HG03097 (cell line): ENCODE measurements around the gene KSR2.

ENCODE experiments used
- ATAC-seq: cut with Tn5 transposase; IDR thresholded peaks from one replicate; pipeline ENCODE4 v1.9.1; 2021; ENCODE audit not compliant: unreplicated experiment, low FRiP score

The KSR2 gene

DNA sequence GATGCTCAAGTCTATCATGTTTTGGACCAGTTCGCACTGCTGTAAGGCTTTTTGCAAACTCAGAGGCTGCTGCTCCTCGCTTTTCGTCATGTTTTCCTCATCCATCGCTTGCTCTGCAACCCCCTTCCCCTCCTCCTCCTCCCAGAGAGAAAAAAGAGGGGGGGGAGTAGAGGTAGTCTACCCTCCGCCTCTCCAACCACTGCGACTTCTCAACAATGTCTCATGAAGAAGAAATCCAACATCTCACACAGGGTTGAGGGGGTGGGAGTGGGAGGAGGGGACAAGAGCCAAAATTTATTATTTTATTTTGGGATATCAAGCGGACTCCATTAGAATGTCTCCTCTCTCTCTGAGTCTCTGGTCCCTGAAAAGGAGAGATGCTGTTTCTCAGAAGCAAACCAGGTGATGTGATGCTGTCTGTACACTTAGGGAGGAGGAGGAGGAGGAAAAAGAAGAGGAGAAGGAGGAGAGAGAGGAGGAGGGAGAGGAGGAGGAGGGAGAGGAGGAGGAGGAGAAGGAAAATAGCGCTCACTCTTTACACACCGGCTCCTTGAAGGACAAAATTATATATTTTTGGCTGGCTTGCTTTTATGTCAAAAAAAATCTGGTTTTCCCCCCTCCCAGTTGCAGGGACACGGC, 520 bp downstream of the KSR2 start:
- no peak for ATAC-seq

DNA sequence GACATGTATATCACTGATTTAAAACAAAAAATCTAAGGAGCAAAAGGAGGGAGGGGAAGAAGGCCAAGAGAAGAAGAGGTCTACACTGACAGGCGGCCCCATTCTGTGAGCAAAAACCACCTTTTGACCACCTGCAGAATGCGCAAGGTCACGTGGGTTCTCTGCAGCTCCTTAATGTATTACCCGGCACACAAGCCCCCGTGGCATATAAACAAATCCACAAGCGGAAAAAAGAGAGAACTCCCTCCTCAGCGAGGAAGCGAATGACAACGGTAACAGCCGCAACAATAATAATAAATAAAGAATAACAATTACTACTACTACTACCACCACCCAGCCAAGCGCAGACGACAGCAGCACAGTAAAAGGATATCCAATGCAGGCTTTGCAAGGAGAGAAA, 1.3 kb downstream of the KSR2 start:
- no peak for ATAC-seq

DNA sequence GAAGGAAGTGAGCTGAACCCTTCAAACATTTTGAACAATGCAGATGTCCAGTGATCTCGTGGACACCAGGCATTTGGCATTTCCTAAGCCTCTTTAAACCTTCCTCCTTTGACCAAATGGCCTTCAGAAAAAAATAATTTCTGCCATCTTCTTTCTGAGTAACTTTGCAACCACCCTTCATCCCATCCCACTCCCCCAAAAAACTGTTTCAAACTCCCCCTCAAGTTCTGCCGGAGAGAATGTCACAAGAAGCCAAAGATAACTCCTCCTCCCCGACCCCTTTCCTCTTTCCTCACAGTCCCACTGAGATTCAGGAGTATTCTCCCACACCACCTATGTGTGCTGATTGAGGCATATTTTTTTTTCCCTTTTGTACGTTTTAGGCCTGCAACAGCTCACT, 1.7 kb downstream of the KSR2 start:
- ATAC-seq, result no peak

DNA sequence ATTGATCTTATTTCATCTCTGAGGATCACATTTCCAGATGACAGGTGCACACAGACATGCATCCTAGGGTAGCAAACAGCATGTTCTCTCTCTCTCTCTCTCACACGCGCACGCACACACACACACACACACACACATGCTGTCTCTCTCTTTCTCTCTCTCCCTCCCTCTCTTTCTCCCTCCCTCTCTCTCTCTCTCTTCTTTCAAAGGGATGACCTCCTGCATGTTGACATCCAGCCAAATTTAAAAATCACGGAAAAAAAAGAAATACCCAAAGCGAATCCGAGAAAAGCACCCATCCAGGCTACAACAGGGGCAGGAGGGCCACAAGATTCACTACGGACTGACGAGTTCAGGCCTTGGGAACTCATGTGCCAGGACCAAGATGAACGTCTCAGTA, 2.3 kb downstream of the KSR2 start:
- no peak for ATAC-seq

DNA sequence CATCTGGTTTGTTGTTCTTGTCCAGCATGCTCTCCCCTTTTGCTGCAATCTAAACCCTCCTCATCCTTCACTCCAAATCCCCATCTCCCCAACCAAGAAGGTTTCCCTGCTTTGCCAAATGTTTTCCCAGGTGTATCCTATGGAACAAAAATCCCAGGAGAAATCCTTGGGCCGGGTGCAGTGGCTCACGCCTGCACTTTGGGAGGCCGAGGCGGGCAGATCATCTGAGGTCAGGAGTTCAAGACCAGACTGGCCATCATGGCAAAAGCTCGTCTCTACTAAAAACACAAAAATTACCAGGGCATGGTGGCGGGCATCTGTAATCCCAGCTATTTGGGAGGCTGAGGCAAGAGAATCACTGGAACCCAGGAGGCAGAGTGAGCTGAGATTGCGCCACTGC, 5.0 kb downstream of the KSR2 start:
- no peak for ATAC-seq

DNA sequence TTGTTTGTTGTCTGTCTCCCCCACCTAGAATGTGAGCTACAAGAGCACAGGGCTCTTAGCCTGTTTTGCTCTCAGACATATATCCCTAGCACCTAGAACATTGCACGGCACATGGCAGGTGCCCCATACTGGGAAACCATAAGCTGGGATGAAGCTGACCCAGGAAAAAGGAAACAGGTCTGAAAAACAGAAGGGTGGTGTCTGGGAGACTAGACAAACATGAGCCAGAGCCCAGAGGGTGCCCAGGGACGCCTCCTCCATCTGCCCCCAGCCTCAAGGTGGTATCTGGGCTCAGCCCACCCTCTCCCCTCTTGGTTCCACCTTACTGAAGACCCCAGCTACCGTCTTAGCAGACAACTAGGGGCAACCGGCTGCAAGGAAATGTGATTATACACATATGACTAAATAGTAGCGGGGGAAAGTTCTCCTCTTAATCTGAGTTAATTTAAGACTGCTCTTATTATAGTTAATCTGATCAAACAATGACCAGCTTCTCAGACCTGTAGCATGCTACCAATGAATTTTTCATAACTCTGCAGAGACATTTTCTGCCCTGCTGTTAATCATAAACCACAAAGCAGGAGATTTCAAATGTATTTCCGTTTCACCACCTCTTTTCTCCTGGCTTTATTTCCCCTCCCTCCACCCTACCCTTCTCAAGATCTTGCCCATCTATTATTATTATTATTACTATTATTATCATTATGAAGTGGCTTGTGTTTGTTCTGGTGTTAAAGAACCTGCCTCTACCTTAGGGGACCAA, 31.9 kb downstream of the KSR2 start:
- no peak for ATAC-seq

DNA sequence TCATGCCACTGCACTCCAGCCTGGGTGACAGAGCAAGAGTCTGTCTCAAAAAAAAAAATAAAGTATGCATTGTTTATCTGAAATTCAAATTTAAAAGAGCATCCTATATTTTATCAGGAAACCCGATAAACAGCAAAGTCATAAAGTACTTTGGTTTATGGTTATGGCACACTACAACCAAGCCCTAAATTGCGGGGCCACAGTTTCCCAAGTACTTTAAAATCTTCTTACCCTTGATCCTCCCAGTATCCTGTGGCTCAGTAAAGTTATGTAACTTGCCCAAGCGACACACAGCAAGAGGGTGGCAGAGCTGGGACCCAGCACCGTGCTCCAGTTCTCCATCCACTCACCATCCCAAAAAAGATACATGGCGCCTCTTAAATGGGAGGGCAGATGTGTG, 35.2 kb downstream of the KSR2 start:
- no peak for ATAC-seq

DNA sequence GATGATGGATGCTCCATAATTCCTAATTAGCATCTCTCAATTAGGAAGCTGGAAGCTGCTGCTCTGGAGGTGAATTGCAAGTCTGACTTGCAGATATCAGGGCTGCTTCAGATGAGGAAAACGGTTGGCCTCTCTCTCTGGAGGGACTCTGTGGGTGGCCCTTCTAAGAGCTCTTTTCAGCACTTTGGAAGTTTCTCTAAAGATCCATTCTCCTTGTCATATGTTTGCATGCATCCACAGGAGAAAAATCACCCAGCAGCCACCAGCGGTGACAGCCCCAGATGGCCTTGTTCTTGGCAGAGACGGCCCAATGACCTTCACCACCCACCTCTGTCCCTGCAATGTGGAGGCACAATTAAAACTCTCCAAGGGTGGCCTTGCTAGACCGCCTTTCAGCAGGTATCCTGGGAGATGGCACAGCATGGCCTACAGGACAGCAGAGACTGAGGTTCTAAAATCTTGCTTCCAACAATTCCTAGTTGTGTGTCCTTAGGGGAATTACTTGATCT, 42.3 kb downstream of the KSR2 start:
- no peak for ATAC-seq

DNA sequence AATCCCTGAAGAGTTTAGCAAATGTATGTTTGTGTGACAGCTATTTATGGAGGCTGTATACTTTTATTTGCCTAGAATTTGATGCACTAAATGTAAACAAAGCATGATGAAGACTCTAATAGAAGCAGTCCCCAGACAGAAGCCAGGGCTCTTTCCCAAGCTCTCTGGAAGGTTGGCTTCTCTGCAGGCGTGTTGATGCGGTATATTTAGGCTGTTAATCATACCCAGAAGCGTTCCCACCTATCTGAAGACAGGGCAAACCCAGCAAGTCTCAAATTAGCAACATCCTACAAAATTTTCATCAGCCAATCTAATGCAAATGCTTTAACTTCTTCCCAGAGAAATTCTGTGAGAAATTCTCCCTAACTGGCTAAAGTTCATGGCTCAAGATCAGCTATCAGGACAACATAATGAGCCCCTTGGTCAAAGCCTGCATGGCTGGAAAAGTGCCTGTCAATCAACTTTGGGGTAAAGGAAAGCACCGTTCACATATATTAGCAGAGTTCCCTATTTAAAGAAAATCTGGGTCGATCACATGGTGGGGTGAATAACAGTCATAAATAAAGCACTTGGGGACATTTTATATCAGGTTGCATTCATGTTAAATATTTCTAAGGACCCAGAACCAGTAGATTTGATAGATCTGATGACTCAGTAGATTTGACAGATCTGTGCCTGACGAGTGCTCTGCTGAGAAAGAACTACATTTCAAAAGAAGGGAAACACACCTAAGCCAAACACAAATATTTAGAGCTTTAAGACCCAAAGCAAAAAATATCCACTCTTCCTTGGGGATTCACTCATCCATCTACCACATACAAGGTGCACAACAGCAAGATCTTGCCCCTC, 46.6 kb downstream of the KSR2 start:
- no peak for ATAC-seq

DNA sequence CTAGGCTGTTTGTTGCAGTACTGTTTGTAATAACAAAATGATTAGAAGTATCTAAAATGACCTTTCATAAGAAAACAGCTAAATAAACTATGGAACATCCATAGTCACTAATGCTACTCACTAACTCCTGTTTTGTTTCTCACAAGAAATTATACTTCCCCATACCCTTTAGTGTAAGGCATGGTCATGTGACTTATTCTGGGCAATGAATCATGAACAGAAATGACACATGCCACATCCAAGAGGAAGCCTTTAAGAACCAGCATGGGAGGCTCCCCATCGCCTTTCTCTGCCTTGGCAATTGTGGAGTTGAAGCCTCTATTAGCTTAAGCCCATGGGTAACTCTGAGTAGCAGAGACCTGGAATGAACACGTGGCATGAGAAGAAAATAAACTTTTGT, 49.3 kb downstream of the KSR2 start:
- ATAC-seq, result no peak

DNA sequence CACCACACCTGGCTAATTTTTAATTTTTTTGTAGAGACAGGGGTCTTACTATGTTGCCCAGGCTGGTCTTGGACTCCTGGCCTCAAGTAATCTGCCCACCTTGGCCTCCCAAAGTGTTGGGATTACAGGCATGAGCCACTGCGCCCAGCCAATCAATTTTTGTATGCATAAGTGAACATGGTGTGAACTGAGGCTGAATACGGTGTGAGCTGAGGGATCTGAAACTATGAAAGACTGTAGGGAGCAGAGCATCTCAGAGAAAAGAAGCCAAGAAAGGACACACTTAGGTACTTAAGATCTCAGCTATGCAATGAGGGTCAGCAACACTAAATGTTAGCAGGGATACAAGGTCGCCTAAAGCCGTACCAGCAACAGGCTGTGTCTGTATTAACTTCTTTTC, 54.1 kb downstream of the KSR2 start:
- ATAC-seq, result no peak

DNA sequence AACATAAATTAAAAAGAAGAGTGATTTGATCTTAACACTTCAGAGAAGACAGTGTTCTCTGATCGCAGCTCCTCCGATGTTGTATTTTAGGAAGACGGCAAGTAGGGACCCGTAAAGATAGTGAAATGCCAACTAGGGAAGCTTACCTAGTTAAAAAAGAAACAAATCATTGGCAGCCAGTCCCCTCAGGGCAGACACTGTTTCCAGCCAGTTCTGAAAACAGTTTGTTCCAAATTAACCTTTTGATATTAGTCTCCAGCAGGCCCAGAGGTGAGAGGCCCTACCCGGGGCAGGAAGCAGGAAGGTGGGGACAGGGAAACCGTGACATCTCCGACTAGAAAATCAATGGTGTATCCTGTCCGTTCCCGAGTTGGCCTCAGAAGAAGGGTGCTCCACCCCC, 56.0 kb downstream of the KSR2 start:
- ATAC-seq, result no peak

DNA sequence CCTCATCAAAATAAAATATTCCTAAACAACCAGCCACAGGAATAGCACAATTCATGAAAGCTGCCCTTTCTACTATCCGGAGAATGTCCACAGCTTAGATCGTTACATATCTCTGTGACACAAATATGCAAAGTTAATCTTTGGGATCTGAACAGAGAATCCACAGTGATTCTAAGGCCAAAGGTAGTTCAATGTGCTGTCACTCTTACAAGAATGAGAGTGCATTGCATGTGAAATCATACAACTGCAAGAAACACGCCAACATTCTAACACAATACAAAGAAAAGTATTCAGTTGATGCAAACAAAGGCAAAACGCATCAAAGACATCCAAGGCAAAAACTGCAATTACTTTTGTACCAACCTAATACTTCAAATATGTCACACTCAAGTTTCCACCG, 60.4 kb downstream of the KSR2 start:
- no peak for ATAC-seq

DNA sequence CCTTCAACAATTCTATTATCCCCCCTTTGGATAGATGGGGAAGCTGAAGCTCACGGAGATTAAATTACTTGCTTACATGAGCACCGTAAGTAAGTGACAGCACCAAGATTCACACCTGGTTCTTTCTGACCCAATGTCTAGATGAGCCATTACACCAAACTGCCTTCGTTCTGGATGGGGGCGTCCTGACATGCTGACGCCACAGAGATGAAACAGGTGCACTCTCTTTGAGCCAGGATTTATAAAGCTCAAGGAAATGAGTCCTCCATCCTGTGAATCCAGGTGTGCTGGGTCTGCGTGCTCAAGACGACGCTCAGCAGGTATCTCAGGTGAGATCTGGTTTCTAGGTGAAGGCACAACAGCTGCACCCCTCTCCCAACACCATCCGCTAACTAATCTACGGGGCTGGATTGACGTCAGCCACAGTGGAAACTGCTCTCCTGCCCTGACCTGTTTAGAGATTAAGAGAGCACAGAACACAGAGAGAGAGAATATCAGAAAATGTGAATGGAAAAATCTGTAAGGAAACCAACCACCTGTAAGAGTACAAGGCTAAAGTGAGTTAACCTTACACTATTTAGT, 61.6 kb downstream of the KSR2 start:
- no peak for ATAC-seq

DNA sequence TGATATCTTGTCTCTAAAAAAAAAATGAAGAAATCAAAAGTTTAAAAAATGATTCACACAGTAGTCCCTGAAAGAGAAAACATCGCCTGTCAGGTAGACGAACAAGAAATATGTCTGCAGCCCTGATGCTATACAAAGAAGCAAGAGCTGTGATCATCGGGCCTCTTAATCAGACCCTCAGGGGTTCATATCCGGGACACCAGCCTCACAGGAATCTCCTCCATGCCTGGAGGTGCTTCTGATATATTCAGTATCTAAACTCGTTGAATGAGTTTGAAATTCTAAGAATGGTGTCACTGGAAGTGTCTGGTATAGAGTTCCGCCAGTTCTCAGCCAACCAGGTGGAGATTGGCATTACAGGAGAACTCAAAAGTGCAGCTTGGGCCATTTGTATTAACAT, 64.7 kb downstream of the KSR2 start:
- no peak for ATAC-seq

DNA sequence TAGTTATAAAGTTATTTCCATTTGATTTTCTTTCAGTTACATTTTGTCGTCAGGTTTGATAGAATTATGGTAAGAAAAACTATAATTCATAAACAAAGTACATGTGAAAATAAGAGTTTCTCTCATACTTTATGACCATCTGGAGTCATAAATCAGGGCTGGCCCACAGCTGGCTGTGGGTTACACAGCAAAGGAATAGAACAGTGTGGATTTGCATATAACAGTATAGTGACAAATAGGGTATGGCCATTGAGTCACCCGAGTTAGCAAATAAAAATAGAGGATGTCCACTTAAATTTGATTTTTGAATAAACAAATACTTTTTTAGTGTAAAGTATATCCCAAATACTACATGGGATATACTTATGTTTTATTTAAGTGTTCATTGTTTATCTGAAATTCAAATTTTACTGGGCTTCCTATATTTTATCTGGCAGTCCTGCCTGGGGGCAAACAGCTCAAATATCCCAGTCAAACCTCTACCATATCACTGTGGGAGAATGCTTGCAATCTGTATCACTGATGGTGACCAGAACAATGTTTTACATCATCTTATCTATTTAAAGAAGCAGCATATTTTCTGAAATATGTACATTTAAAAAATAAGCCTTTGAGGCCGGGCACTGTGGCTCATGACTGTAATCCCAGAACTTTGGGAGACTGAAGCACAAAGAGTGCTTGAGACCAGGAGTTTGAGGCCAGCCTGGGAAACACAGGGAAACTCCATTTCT, 65.5 kb downstream of the KSR2 start:
- ATAC-seq, result no peak

DNA sequence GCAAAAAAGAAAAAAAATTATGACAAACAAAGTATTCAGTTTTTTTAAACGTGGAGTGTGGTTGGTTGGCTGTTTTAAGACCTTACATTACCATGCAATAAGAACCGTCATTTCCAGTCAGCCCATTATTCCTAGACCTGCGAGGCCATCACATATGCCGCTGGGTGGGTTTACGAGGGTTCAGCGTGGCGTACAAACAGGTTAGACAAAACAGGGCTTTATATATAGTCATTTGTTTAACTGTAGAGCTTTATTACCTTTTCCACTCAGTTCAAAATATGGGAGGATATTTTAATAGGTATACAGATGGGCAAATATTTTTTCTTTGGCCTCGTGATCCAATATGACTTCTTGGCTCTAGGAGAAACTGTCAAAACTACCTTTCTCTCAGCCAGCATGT, 67.2 kb downstream of the KSR2 start:
- ATAC-seq, result no peak

DNA sequence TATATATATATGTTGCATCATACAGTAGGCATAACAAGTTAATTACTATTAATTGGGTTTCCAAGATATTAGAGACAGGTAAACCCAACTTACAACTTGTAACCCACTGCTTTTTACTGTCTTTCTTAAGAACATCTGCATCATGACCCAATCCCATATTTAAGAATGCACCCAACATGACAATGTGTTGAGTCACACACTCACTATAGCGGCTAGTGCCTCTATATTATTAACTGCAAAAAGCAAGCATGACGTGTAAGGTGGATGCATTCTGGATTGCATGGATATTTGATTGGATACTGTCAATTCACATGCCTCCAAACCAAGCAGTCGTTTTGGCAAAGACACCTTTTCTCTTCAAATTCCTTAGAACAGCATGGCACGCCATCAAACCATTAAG, 68.2 kb downstream of the KSR2 start:
- ATAC-seq, result no peak

DNA sequence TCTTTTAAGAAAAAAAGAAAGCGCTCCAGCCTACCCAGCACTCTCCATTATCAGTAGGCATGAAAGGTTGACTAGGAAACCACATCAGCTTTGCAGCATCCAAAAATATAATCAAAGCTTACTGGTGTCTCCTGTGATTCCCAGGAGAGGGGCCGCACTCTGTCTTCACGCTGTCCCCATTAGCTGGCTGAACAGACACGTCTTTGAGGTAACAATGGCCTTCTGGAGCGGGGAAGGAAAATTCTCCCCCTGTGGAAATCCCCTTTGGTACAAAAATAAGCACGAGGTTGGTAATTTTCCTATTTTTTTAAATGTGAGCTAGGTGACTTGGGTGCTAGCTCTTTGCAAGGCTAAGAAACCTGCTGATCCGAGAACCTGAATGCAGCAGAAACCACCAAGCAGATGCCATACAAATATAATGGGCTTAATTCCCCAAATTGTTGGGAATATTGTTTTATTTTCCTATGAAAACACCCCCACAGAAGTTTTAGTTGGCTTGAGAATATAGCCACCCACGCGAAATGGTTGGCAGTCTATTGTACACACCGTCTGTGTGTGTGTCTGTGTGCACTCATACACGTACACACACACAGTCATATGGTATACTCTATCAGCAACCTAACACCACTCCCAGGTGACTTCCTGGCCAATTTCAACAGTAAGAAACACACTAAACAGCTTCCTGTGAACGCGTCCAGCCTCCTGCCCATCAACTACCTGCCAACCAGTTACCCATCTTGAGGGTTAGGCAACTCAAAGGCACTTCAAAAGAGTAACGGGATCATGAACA, 71.2 kb downstream of the KSR2 start:
- ATAC-seq, result no peak

DNA sequence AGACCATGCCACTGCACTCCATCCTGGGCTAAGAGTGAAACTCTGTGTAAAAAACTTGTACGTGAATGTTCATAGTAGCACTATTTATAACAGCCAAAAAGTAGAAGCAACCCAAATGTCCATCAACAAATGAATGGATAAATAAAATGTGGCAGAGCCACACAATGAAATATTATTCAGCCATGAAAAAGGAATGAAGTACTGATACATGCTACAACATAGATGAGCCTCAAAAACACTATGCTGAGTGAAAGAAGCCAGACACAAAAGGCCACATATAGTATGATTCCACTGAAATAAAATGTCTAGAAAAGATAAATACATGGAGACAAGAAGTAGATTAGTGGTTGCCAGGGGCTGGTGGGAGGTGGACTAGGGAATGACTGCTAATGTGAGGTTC, 72.8 kb downstream of the KSR2 start:
- no peak for ATAC-seq
